Keratinocyte (primary cell): ENCODE data around the gene RWDD2A.

Source experiments
- CTCF ChIP-seq, 3 experiments: IDR thresholded peaks in 1 of 3; conservative IDR thresholded peaks in 1 of 3; optimal IDR thresholded peaks in 1 of 3; 2 replicates in 2 of 3; 3 replicates in 1 of 3; pipeline versions ENCODE3 to v1.5.1; 2011; ENCODE audit warnings: low read length in 3 of 3, mild to moderate bottlenecking in 3 of 3, moderate library complexity in 2 of 3, control low read depth in 1 of 3, inconsistent platforms in 1 of 3; ENCODE audit not compliant: insufficient read depth in 2 of 3; ENCODE audit errors: extremely low read depth in 1 of 3
- EZH2 ChIP-seq: IDR thresholded peaks from one replicate; pipeline ENCODE4 v1.6.1; 2012; ENCODE audit warnings: inconsistent platforms, mild to moderate bottlenecking, low read length, moderate library complexity

GRCh38 chr6:83231146-83231545 is 38.0 kb downstream of the RWDD2A start:
- TF ChIP-seq CTCF (optimal IDR thresholded peaks at IDR 0.05 in 1 of 3, IDR thresholded peaks at IDR 0.05 in 1 of 3, conservative IDR thresholded peaks at IDR 0.05 in 1 of 3; ENCODE audit: extremely low read depth in 1 of 3, insufficient read depth in 2 of 3, low read length in 3 of 3): no peak
- no peak for TF ChIP-seq EZH2
